GM18499 (cell line): ENCODE results near the gene KHNYN.
"Not testable (repeated sequence)": the region's sequence is repeated elsewhere in the genome, so short reads cannot be mapped to it uniquely, and the experiment has no call there.

Experiments used
- ATAC-seq: cut with Tn5 transposase; IDR thresholded peaks from one replicate; pipeline ENCODE4 v1.9.1; 2021; ENCODE audit warnings: moderate number of reproducible peaks; ENCODE audit not compliant: insufficient read depth, unreplicated experiment

Gene KHNYN

DNA sequence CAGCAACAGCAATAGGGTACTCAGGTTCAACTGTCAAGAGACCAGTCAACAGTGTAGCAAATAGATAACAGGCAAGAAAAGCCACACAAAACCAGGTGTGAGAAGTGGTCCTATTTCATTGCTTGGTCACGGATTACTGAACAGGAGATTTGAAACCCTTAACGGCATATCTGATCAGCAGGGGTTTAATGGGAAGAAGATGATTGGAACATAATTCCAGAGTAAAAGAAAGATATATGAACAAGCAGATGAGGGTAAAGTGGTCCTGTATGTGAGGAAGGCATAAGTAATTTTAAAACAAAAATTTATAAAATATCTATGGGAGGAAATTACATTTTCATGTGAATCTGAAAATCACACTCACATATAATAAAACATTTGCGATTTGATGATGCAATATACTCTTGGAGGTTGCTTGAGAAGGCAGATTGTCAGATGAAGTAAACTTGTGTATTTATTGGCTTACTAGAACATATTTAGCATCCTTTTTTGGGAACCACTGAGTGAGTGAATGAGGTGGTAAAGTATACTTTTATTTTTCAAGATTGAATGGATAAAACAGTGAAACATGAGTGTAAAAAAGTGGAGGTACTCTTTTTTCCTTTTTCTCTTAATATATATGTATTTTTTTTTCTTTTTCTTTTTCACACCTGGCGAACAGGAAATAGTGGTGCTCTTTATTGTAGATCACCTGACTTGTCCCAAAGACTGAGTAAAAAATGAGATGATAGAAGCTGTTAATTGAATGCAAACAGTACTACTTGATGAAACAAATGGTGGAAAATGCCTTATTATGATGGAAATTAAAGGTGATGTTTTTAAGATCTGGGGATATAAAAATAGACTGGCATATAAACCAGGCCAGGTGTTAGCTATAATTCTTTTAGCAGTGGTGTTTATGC lies 34.4 kb downstream of the KHNYN start:
- ATAC-seq = no peak

DNA sequence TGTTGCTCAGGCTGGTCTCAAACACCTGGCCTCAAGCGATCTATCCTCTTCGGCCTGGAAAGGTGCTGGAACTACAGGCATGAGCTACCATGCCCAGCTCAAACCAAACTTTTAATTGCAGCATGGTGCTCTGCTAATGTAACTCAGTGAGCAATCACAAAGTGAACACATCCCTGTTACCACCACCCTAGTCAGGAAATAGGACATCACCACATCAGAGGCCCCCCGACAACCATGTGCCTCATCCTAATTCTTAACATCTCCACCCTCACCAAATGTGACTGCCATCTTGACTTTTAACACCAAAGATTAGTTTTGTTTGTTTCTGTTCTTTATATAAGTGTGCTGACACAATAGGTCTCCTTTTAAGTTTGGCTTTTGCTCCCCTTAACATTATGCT lies 35.6 kb downstream of the KHNYN start:
- no peak for ATAC-seq

DNA sequence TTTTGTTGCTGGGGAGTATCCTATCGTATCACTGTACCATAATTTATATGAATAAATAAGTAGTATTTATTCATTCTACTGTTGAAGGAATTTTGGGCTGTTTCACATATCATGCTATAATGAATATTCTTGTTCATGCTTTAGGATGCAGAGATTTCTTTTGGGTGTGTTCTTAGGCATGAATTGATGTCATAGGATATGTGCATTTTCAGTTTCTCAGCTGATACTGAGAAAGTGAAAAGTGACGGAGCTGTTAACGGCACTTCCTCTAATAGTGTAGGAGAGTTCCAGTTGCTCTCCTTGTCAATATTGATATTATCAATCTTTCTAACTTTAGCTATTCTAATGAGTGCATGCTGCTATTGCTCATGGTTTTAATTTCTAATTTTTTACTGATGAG lies 36.1 kb downstream of the KHNYN start:
- no peak for ATAC-seq

DNA sequence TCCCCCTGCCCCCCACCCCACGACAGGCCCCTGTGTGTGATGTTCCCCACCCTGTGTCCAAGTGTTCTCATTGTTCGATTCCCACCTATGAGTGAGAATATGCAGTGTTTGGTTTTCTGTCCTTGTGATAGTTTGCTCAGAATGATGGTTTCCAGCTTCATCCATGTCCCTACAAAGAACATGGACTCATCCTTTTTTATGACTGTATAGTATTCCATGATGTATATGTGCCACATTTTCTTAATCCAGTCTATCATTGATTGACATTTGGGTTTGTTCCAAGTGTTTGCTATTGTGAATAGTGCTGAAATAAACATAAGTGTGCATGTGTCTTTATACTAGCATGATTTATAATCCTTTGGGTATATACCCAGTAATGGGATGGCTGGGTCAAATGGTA lies 40.7 kb downstream of the KHNYN start:
- not testable (repeated sequence) for ATAC-seq

DNA sequence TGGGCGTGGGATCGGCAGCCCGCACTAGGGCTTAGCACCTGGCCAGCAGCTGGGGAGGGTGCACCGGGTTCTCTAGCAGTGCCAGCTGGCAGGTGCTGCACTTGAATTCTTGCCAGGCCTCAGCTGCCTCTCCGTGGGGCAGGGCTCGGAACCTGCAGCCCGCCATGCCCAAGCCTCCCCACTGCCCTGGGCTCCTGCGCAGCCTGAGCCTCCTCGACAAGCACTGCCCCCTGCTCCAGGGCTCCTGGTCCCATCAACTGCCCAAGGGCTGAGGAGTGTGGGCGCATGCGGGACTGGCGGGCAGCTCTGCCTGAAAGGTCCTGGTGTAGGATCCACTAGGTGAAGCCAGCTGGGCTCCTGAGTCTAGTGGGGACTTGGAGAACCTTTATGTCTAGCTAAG lies 43.5 kb downstream of the KHNYN start:
- no peak for ATAC-seq

DNA sequence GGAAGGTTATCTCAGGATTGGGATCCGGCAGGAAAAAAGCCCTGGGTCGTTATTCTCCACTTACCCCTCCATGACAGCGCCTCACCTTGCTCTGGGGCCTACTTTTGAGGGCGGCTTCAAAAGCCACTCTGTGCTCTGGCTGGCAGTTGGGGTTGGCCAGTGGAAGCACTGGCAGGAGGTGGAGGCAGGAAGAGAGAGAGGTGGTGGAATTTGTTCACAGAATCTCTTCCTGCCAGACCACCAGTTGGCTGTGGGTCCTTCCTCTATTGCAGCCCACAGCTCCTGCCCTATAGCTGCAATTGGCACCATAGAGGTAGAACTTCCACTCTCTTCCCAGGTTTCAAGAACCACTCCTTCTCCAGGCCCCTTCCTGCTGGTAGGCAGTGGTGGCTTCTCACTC lies 45.5 kb downstream of the KHNYN start:
- no peak for ATAC-seq

DNA sequence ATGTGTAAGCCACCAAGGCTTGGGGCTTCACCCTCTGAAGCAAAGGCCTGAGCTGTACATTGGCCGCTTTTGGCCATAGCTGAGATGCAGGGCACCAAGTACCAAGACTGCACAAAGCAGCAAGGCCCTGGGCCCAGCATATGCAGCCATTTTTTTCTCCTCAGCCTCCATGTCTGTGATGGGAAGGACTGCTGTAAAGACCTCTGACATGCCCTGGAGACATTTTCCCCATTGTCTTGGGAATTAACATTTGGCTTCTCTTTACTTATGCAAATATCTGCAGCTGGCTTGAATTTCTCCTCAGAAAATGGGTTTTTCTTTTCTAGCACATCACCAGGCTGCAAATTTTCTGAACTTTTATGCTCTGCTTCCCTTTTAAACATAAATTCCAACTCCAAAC lies 50.2 kb downstream of the KHNYN start:
- ATAC-seq = not testable (repeated sequence)

DNA sequence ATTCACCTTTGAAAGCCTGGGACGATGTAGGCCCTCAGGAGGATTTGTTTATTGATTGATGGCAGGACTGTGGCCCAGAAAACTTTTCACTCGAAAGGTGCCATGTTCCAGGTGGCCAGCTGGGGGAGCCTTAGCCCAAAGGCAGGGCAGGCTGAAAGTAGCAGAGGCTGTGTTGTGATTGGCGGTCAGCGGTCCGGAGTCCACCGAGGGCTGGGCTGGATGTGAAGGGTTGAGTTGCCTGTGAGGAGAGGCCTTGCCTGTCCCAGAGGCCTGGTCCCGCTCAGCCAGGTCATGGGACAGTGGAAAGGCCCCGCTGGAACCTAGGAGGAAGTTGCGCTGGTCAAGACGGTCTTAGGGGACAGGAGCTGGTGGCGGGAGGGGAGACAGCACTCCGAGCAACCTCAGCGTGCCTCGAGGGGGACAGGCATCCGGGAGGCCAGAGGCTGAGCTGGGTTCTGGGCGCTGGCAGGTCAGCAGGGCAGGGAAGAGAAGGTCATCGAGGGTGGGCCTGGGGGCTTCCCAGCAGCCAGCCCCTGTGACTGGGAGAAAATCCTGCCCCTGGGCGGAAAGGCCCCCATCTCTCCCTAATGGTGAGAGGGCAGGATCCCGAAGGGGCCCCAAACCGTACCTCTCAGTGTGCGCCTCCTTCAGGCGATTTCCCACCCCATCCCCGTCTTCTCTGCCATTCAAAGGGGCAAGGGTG lies 52.0 kb downstream of the KHNYN start:
- peak; percentile 48 for ATAC-seq

DNA sequence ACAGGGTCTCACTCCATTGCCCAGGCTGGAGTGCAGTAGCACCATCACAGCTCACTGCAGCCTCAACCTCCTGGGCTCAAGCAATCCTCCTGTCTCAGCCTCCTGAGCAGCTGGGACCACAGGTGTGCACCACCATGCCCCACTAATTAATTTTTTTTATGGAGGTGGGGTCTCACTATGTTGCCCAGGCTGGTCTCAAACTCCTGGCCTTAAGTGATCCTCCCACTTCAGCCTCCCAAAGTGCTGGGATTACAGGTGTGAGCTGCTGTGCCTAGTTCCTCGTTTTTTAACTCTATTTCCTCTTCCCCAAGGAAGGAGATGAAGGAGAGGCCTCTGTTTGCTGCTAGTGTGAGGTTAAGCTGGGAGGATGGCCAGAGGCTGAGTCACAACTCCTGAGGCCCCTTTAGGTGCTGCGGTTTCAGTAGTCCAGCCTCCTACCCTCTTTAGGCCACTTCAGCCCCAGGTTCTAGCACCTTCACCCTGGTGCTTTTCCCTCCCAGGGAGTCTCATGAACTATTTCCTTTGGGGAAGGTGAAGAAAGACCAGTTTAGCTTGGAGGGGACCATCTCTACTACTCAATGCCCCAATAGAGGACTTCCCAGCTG lies 53.0 kb downstream of the KHNYN start:
- ATAC-seq = not testable (repeated sequence)

DNA sequence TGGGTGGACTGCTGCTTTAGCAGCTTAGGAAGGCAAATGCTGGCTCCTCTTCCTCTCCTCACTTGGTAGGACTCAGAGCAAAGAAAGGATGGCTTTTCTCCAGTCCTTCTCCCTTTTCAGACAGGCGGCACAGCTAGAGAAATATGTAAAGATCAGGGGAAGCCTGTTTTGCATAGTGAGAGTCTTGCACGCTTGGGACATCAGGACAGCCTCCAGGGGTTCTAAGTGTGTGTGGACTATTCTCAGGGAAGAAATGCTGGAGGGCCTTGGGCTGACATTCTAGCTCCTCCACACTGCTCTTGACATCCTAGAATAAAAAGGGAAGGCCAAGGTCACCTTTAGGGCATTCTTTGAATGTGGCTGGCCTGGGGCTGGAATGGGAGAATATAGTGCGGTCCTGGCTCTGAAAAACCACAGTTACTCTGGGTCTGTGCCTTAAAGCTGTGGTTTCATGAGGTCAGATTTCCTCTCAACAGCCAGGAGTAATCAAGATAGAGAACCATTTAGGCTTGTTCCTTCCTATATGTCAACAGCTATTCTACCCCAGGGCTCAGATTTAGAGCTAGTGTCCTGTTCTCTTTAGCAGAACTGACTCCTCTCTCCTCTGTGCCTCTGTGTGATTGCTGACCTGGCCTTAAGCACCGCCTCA lies 54.0 kb downstream of the KHNYN start:
- ATAC-seq = no peak
